Measurements from ENCODE around the gene ACACA. TPM values are rescaled to one million over a fixed set of nuclear protein-coding genes. Genes with fewer than 3 reads are reported as not detected.

ACACA gene
- total and polyA plus RNA-seq, 2 experiments from 2014 or later = 59.6 to 164 TPM

DNA sequence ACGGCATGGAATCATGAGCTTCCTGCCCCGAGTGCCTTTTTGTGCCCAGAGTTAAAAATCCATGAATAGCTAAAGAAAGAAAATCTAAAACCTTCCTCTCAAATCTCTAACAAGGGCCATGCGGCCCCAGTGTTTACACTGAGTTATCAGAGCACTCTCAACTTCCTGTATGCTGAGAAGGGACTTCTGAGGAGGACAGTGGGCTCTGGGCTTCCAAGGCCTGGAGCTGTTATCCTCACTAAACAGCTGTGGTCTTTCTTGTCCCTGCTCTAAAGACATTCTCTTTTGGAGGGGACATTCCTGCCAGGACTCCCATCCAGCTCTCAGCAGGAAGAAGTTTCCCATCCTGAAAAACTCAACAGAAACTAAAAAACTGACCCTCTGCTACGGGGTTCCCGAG is 322.3 kb downstream of the ACACA start:
- Histone ChIP-seq H3K27ac (ENCODE audit: low read depth) (peak overlapping the region; percentile 85), H3F3A (replicated peaks; ENCODE audit: low read depth) (no peaks in the 10 kb centered on the region; the same call in 1 of the 2 replicates), H3K27me3 (ENCODE audit: insufficient read depth) (no peaks in the 10 kb centered on the region), H3K4me2 (no peak overlapping the region), H3K4me3 (no peak overlapping the region), H2AFZ (no peak overlapping the region), H3K9me2 (ENCODE audit: insufficient read depth) (no peaks in the 10 kb centered on the region), H3K36me3 (ENCODE audit: insufficient read depth) (peaks cover 17% of the 10 kb centered on the region), H3K79me2 (replicated peaks; ENCODE audit: insufficient read depth) (no peaks in the 10 kb centered on the region), H3K4me1 (ENCODE audit: insufficient read depth) (peaks cover 16% of the 10 kb centered on the region), H4K20me1 (replicated peaks; ENCODE audit: insufficient read depth) (no peaks in the 10 kb centered on the region)
- peaks cover 37% of the 10 kb centered on the region for H3K4me1 Mint-ChIP-seq
- H3K36me3 Mint-ChIP-seq (ENCODE audit: low read depth) = peaks cover 45% of the 10 kb centered on the region
- TF ChIP-seq JUNB (IDR thresholded peaks at IDR 0.05; ENCODE audit: unreplicated experiment) = no peak
- TF ChIP-seq NANOG (IDR thresholded peaks at IDR 0.05; ENCODE audit: borderline replicate concordance) = no peak
- TF ChIP-seq, protein P1, sequence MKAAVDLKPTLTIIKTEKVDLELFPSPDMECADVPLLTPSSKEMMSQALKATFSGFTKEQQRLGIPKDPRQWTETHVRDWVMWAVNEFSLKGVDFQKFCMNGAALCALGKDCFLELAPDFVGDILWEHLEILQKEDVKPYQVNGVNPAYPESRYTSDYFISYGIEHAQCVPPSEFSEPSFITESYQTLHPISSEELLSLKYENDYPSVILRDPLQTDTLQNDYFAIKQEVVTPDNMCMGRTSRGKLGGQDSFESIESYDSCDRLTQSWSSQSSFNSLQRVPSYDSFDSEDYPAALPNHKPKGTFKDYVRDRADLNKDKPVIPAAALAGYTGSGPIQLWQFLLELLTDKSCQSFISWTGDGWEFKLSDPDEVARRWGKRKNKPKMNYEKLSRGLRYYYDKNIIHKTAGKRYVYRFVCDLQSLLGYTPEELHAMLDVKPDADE (IDR thresholded peaks at IDR 0.05) = no peak
- TF ChIP-seq, protein P2, sequence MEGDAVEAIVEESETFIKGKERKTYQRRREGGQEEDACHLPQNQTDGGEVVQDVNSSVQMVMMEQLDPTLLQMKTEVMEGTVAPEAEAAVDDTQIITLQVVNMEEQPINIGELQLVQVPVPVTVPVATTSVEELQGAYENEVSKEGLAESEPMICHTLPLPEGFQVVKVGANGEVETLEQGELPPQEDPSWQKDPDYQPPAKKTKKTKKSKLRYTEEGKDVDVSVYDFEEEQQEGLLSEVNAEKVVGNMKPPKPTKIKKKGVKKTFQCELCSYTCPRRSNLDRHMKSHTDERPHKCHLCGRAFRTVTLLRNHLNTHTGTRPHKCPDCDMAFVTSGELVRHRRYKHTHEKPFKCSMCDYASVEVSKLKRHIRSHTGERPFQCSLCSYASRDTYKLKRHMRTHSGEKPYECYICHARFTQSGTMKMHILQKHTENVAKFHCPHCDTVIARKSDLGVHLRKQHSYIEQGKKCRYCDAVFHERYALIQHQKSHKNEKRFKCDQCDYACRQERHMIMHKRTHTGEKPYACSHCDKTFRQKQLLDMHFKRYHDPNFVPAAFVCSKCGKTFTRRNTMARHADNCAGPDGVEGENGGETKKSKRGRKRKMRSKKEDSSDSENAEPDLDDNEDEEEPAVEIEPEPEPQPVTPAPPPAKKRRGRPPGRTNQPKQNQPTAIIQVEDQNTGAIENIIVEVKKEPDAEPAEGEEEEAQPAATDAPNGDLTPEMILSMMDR (conservative IDR thresholded peaks at IDR 0.05; ENCODE audit: low read depth in 2 of 2) = no peak
- no peak for TF ChIP-seq EZH2 (IDR thresholded peaks at IDR 0.05; ENCODE audit: low read depth, unreplicated experiment)
- ATAC-seq (no peak), DNase-seq (ENCODE audit: low spot score) (no peak)
- H3K9me3 Mint-ChIP-seq = peaks cover 5% of the 10 kb centered on the region
- H3K27me3 Mint-ChIP-seq (ENCODE audit: insufficient read depth, low read depth, poor library complexity) = peaks cover 10% of the 10 kb centered on the region
- peak overlapping the region; percentile 79 for H3K27ac Mint-ChIP-seq
- no peak overlapping the region for H3K4me3 Mint-ChIP-seq

DNA sequence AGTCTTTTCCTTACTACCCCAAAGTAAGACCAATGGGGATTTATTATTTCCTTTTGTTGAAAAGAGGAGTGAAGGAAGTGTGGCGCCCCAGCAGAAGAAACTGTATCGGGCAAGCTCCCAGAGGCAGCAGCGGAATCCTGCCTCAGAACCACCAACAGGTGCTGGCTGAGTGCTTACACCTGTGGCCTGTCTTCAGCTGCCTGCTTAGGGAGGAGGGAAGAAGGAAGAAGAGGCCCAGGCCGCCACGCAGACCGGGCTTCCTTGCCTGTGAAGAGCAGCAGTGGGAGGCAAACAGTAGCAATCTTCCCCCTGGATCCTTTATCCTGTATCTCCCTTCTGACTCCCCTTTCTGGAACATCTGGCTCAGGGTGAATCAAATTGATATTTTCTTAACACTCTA is 323.2 kb downstream of the ACACA start:
- Mint-ChIP-seq H3K36me3 (ENCODE audit: low read depth) (peaks cover 44% of the 10 kb centered on the region), H3K9me3 (peaks cover 10% of the 10 kb centered on the region), H3K4me3 (no peak overlapping the region), H3K4me1 (peaks cover 37% of the 10 kb centered on the region), H3K27me3 (ENCODE audit: insufficient read depth, low read depth, poor library complexity) (peaks cover 10% of the 10 kb centered on the region), H3K27ac (peak overlapping the region; percentile 79; the same call in 1 of the 2 replicates)
- no peaks in the 10 kb centered on the region for H3F3A ChIP-seq (replicated peaks; ENCODE audit: low read depth)
- ATAC-seq (peak; percentile 74), DNase-seq (ENCODE audit: low spot score) (peak; percentile 56)
- no peaks in the 10 kb centered on the region for H3K9me2 ChIP-seq (ENCODE audit: insufficient read depth)
- H3K36me3 ChIP-seq (ENCODE audit: insufficient read depth) = peaks cover 17% of the 10 kb centered on the region
- H3K27me3 ChIP-seq (ENCODE audit: insufficient read depth) = no peaks in the 10 kb centered on the region
- H3K27ac ChIP-seq (ENCODE audit: low read depth) = peak overlapping the region; percentile 85
- H3K4me1 ChIP-seq (ENCODE audit: insufficient read depth) = peaks cover 16% of the 10 kb centered on the region
- H3K4me3 ChIP-seq = no peak overlapping the region
- peak overlapping the region; percentile 25; the same call in 1 of the 2 replicates for H3K4me2 ChIP-seq
- no peak overlapping the region for H2AFZ ChIP-seq
- no peaks in the 10 kb centered on the region for H4K20me1 ChIP-seq (replicated peaks; ENCODE audit: insufficient read depth)
- no peaks in the 10 kb centered on the region for H3K79me2 ChIP-seq (replicated peaks; ENCODE audit: insufficient read depth)
- TF ChIP-seq POLR2AphosphoS5 (IDR thresholded peaks at IDR 0.05; ENCODE audit: low read depth) (no peak), STAT1 (IDR thresholded peaks at IDR 0.05; ENCODE audit: unreplicated experiment) (no peak), JUNB (IDR thresholded peaks at IDR 0.05; ENCODE audit: unreplicated experiment) (no peak), EZH2phosphoT487 (IDR thresholded peaks at IDR 0.05; ENCODE audit: unreplicated experiment) (no peak), EZH2 (IDR thresholded peaks at IDR 0.05; ENCODE audit: low read depth, unreplicated experiment) (no peak)
- TF ChIP-seq, protein P2 (conservative IDR thresholded peaks at IDR 0.05; ENCODE audit: low read depth in 2 of 2) = no peak
- TF ChIP-seq, protein P3, sequence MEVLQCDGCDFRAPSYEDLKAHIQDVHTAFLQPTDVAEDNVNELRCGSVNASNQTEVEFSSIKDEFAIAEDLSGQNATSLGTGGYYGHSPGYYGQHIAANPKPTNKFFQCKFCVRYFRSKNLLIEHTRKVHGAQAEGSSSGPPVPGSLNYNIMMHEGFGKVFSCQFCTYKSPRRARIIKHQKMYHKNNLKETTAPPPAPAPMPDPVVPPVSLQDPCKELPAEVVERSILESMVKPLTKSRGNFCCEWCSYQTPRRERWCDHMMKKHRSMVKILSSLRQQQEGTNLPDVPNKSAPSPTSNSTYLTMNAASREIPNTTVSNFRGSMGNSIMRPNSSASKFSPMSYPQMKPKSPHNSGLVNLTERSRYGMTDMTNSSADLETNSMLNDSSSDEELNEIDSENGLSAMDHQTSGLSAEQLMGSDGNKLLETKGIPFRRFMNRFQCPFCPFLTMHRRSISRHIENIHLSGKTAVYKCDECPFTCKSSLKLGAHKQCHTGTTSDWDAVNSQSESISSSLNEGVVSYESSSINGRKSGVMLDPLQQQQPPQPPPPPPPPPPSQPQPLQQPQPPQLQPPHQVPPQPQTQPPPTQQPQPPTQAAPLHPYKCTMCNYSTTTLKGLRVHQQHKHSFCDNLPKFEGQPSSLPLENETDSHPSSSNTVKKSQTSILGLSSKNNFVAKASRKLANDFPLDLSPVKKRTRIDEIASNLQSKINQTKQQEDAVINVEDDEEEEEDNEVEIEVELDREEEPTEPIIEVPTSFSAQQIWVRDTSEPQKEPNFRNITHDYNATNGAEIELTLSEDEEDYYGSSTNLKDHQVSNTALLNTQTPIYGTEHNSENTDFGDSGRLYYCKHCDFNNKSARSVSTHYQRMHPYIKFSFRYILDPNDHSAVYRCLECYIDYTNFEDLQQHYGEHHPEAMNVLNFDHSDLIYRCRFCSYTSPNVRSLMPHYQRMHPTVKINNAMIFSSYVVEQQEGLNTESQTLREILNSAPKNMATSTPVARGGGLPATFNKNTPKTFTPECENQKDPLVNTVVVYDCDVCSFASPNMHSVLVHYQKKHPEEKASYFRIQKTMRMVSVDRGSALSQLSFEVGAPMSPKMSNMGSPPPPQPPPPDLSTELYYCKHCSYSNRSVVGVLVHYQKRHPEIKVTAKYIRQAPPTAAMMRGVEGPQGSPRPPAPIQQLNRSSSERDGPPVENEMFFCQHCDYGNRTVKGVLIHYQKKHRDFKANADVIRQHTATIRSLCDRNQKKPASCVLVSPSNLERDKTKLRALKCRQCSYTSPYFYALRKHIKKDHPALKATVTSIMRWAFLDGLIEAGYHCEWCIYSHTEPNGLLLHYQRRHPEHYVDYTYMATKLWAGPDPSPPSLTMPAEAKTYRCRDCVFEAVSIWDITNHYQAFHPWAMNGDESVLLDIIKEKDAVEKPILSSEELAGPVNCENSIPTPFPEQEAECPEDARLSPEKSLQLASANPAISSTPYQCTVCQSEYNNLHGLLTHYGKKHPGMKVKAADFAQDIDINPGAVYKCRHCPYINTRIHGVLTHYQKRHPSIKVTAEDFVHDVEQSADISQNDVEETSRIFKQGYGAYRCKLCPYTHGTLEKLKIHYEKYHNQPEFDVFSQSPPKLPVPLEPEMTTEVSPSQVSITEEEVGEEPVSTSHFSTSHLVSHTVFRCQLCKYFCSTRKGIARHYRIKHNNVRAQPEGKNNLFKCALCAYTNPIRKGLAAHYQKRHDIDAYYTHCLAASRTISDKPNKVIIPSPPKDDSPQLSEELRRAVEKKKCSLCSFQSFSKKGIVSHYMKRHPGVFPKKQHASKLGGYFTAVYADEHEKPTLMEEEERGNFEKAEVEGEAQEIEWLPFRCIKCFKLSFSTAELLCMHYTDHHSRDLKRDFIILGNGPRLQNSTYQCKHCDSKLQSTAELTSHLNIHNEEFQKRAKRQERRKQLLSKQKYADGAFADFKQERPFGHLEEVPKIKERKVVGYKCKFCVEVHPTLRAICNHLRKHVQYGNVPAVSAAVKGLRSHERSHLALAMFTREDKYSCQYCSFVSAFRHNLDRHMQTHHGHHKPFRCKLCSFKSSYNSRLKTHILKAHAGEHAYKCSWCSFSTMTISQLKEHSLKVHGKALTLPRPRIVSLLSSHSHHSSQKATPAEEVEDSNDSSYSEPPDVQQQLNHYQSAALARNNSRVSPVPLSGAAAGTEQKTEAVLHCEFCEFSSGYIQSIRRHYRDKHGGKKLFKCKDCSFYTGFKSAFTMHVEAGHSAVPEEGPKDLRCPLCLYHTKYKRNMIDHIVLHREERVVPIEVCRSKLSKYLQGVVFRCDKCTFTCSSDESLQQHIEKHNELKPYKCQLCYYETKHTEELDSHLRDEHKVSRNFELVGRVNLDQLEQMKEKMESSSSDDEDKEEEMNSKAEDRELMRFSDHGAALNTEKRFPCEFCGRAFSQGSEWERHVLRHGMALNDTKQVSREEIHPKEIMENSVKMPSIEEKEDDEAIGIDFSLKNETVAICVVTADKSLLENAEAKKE (CRISPR knock-in tag; IDR thresholded peaks at IDR 0.05) = no peak

All from GM23338 (cell line).